ENCODE results near the gene MYO16.

GRCh38 chr13:109151696-109152095, 522.3 kb downstream of the MYO16 start:
- TF ChIP-seq CTCF (conservative IDR thresholded peaks at IDR 0.05; ENCODE audit: low read length), result no peak
- TF ChIP-seq EZH2phosphoT487 (IDR thresholded peaks at IDR 0.05; ENCODE audit: borderline replicate concordance), result no peak
